Gastrocnemius medialis (tissue), 4 donors: Measurements from ENCODE around the gene WNT8B. TPM values are rescaled to one million over a fixed set of nuclear protein-coding genes. Genes with fewer than 3 reads are reported as not detected.
A peak's percentile ranks its signal among the peaks of the same experiment; 100 is the strongest.

Experiments
- ATAC-seq, 2 donors: fragments of 150-250 bp; one replicate each; pipeline ENCODE4 v1.9.1; 2016
- DNase-seq, 2 donors: peaks; one replicate each; pipeline ENCODE4 v3.0.0-alpha.2; 2019
- H3K27ac ChIP-seq, 4 donors: fragments of 200-600 bp; sonication (generic); 1 replicate in 1 of 4; 2 replicates in 3 of 4; pipeline ENCODE4 v1.5.1; 2016 to 2018; ENCODE audit warnings: mild to moderate bottlenecking in 2 of 4, moderate library complexity in 1 of 4
- H3K27me3 ChIP-seq, 3 donors: fragments of 200-600 bp; sonication (generic) in 2 of 3; 1 replicate in 1 of 3; 2 replicates in 2 of 3; pipeline versions ENCODE4 v1.5.1 to v1.6.0; 2016 to 2019; ENCODE audit warnings: mild to moderate bottlenecking in 1 of 3, moderate library complexity in 1 of 3
- H3K36me3 ChIP-seq, 2 donors: fragments of 200-600 bp; sonication (generic) in 1 of 2; one replicate each; pipeline ENCODE4 v1.5.1; 2017 to 2018
- H3K4me1 ChIP-seq, 2 donors: fragments of 200-600 bp; sonication (generic) in 1 of 2; one replicate each; pipeline ENCODE4 v1.5.1; 2016 to 2017; ENCODE audit warnings: mild to moderate bottlenecking in 2 of 2
- H3K4me3 ChIP-seq, 4 donors: fragments of 200-600 bp; sonication (generic) in 3 of 4; 1 replicate in 1 of 4; 2 replicates in 3 of 4; pipeline ENCODE4 v1.5.1; 2016 to 2019; ENCODE audit warnings: mild to moderate bottlenecking in 2 of 4
- H3K9me3 ChIP-seq, 3 donors: fragments of 200-600 bp; sonication (generic) in 2 of 3; 1 replicate in 1 of 3; 2 replicates in 2 of 3; pipeline ENCODE4 v1.5.1; 2016 to 2019
- POLR2A ChIP-seq, 2 donors: fragments of 450-650 bp; IDR thresholded peaks; one replicate each; pipeline ENCODE4 v1.6.1; 2017; ENCODE audit warnings: antibody characterized with exemption in 2 of 2, mild to moderate bottlenecking in 2 of 2, moderate library complexity in 2 of 2
- in situ Hi-C, 4 donors: fragments of 200-750 bp; cut with MboI; loops; one replicate each; pipeline versions ENCODE4 v1.15.0 to v1.8.0; 2017; ENCODE audit warnings: low sequenced_read_pairs in 4 of 4
- intact Hi-C: fragments of 100-400 bp; cut with DNase I; formaldehyde crosslinking; loops from one replicate; pipeline ENCODE4 v1.15.1; 2023; ENCODE audit warnings: low total_unique reads
- total RNA-seq, 4 donors: library from RNA; depleted of rRNA; stranded (reverse); fragments of >200 nt; gene quantifications; one replicate each; pipeline versions ENCODE4 v1.1.0 to v1.2.3, GENCODE V29; 2016
- TF ChIP-seq, protein P1 (sequence below), 5 experiments: fragments of 450-650 bp in 3 of 5; fragments of 200-600 bp in 2 of 5; sonication (generic) in 2 of 5; IDR thresholded peaks in 4 of 5; conservative IDR thresholded peaks in 1 of 5; 1 replicate in 4 of 5; 2 replicates in 1 of 5; pipeline ENCODE4 v1.5.1; 2016 to 2019; ENCODE audit warnings: antibody characterized with exemption in 5 of 5, mild to moderate bottlenecking in 3 of 5, moderate library complexity in 3 of 5

WNT8B gene
- total RNA-seq, 4 donors from 2014 or later = not detected

- Histone ChIP-seq H3K27me3 (peaks cover 3 to 23% (median 19%) of the 10 kb centered on the region in 3 donors), H3K4me3 (peak overlapping the region; percentile 48 to 70 (median 57)), H3K27ac (no peak overlapping the region), H3K9me3 (no peaks in the 10 kb centered on the region), H3K4me1 (peaks cover 7 to 14% of the 10 kb centered on the region in 2 donors), H3K36me3 (no peaks in the 10 kb centered on the region)
- ATAC-seq (peak; percentile 98), DNase-seq (peak; percentile 70 to 83)
- in situ Hi-C loops (no loop called here), intact Hi-C loops (loop anchor here (1.0 to 2.0 kb wide), 2 partner anchors 37 to 49 kb away; no protein-coding TSS in a partner anchor)
- TF ChIP-seq, protein P1, sequence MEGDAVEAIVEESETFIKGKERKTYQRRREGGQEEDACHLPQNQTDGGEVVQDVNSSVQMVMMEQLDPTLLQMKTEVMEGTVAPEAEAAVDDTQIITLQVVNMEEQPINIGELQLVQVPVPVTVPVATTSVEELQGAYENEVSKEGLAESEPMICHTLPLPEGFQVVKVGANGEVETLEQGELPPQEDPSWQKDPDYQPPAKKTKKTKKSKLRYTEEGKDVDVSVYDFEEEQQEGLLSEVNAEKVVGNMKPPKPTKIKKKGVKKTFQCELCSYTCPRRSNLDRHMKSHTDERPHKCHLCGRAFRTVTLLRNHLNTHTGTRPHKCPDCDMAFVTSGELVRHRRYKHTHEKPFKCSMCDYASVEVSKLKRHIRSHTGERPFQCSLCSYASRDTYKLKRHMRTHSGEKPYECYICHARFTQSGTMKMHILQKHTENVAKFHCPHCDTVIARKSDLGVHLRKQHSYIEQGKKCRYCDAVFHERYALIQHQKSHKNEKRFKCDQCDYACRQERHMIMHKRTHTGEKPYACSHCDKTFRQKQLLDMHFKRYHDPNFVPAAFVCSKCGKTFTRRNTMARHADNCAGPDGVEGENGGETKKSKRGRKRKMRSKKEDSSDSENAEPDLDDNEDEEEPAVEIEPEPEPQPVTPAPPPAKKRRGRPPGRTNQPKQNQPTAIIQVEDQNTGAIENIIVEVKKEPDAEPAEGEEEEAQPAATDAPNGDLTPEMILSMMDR (IDR thresholded peaks at IDR 0.05 in 4 of 5, conservative IDR thresholded peaks at IDR 0.05 in 1 of 5) = no peak
- TF ChIP-seq POLR2A (IDR thresholded peaks at IDR 0.05) = no peak
Observed at GRCh38 chr10:100481462-100482081, 18.8 kb downstream of the WNT8B start.

GRCh38 chr10:100482181-100482833, 19.5 kb downstream of the WNT8B start:
- peaks cover 3 to 23% (median 19%) of the 10 kb centered on the region in 3 donors for H3K27me3 ChIP-seq
- H3K4me3 ChIP-seq = peak overlapping the region; percentile 48 to 70 (median 57)
- peaks cover 7 to 14% of the 10 kb centered on the region in 2 donors for H3K4me1 ChIP-seq
- intact Hi-C loops (loop anchor here (1.0 to 2.0 kb wide), 2 partner anchors 36 to 50 kb away; no protein-coding TSS in a partner anchor), in situ Hi-C loops (no loop called here)
- H3K27ac ChIP-seq = peak overlapping the region in 1 of 4 donors; percentile 32
- ATAC-seq (peak; percentile 55 to 77), DNase-seq (peak; percentile 39 to 61)
- no peaks in the 10 kb centered on the region for H3K9me3 ChIP-seq
- peaks cover 0 to 5% of the 10 kb centered on the region in 2 donors for H3K36me3 ChIP-seq
- no peak for TF ChIP-seq POLR2A (IDR thresholded peaks at IDR 0.05)
- TF ChIP-seq, protein P1 (IDR thresholded peaks at IDR 0.05 in 4 of 5, conservative IDR thresholded peaks at IDR 0.05 in 1 of 5) = peak; percentile 42 to 84 (median 75)

DNA sequence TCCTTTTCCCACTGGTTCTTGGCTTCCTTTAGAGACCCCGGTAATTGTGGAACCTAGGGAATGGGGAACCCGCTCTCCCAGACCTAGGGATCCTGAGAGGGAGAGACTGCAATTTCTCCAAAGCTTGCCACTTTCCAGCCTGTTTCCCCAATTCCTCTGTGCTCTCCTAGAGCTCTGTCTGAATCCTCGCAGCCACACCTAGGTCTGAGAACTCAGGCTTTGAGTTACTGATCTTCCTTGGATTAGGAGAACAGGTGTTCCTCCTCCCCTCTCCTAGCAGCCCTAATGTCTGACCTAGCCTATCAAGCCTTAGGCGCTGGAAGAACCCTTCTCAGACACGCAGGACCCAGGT, 20.0 kb downstream of the WNT8B start:
- TF ChIP-seq, protein P1 (IDR thresholded peaks at IDR 0.05 in 4 of 5, conservative IDR thresholded peaks at IDR 0.05 in 1 of 5) = no peak
- TF ChIP-seq POLR2A (IDR thresholded peaks at IDR 0.05) = no peak
- no peak overlapping the region for H3K27ac ChIP-seq
- DNase-seq = no peak
- peak overlapping the region; percentile 48 to 70 (median 57) for H3K4me3 ChIP-seq
- H3K9me3 ChIP-seq = no peaks in the 10 kb centered on the region
- H3K27me3 ChIP-seq = peaks cover 3 to 23% (median 19%) of the 10 kb centered on the region in 3 donors
- ATAC-seq = no peak
- peaks cover 0 to 10% of the 10 kb centered on the region in 2 donors for H3K36me3 ChIP-seq
- peaks cover 7 to 14% of the 10 kb centered on the region in 2 donors for H3K4me1 ChIP-seq
- in situ Hi-C loops (no loop called here), intact Hi-C loops (loop anchor here (1.0 to 2.0 kb wide), 2 partner anchors 35 to 50 kb away; no protein-coding TSS in a partner anchor)

- in situ Hi-C loops (no loop called here), intact Hi-C loops (loop anchor here (2.0 kb wide), 1 partner anchor 51 kb away; no protein-coding TSS in a partner anchor)
- Histone ChIP-seq H3K4me3 (no peak overlapping the region), H3K27me3 (peaks cover 2 to 18% (median 14%) of the 10 kb centered on the region in 3 donors), H3K27ac (no peak overlapping the region), H3K9me3 (no peaks in the 10 kb centered on the region), H3K36me3 (peaks cover 0 to 20% of the 10 kb centered on the region in 2 donors), H3K4me1 (peaks cover 7 to 14% of the 10 kb centered on the region in 2 donors)
- ATAC-seq (no peak), DNase-seq (no peak)
- TF ChIP-seq POLR2A (IDR thresholded peaks at IDR 0.05) = no peak
- TF ChIP-seq, protein P1 (IDR thresholded peaks at IDR 0.05 in 4 of 5, conservative IDR thresholded peaks at IDR 0.05 in 1 of 5) = no peak
Observed at GRCh38 chr10:100483876-100484666, 21.3 kb downstream of the WNT8B start.
